Subcutaneous adipose tissue (tissue), 4 donors: ENCODE measurements around the gene MEP1A. TPM values are rescaled to one million over a fixed set of nuclear protein-coding genes. Genes with fewer than 3 reads are reported as not detected.

ENCODE experiments used
- CTCF ChIP-seq: fragments of 450-650 bp; IDR thresholded peaks from one replicate; pipeline ENCODE4 v1.5.1; 2016; ENCODE audit warnings: low read depth, mild to moderate bottlenecking, control low read depth, antibody characterized with exemption, moderate library complexity
- total RNA-seq, 4 donors: library from RNA; depleted of rRNA; stranded (reverse); fragments of >200 nt; gene quantifications; one replicate each; pipeline ENCODE4 v1.1.0, GENCODE V29; 2016

The MEP1A gene
- total RNA-seq, 4 donors from 2014 or later = 0.65 TPM; not detected in 3

GRCh38 chr6:46784535-46784934 is 8.7 kb upstream of the MEP1A start:
- no peak for TF ChIP-seq CTCF

GRCh38 chr6:46787871-46788540 is 5.2 kb upstream of the MEP1A start:
- TF ChIP-seq CTCF = no peak

- TF ChIP-seq CTCF = no peak
These were observed 4.4 kb upstream of the MEP1A start for GRCh38 chr6:46788791-46789190.

GRCh38 chr6:46789434-46790354 is 3.5 kb upstream of the MEP1A start:
- no peak for TF ChIP-seq CTCF

- no peak for TF ChIP-seq CTCF
These were observed 2.8 kb upstream of the MEP1A start for GRCh38 chr6:46790355-46790874.

GRCh38 chr6:46792635-46793034 is 554 bp upstream of the MEP1A start:
- TF ChIP-seq CTCF = no peak

GRCh38 chr6:46794068-46794467 is 879 bp downstream of the MEP1A start:
- TF ChIP-seq CTCF = no peak
